Measurements from ENCODE around the gene CDK14. TPM values are rescaled to one million over a fixed set of nuclear protein-coding genes. Genes with fewer than 3 reads are reported as not detected.

Gene CDK14
- total and polyA plus RNA-seq, 2 donors (not counting 3 experiments of a cell fraction or from before 2014, with no cell fraction given) = 5.5 to 34.2 TPM

- FAIRE-seq (no peak), DNase-seq (ENCODE audit: low read depth, low spot score) (no peak)
- Histone ChIP-seq H3K27ac (ENCODE audit: insufficient read depth, low read depth, low read length) (no peak overlapping the region), H3K36me3 (ENCODE audit: control insufficient read depth in 2 of 2, extremely low read depth in 1 of 2, insufficient read depth in 2 of 2, low read length in 2 of 2) (no peaks in the 10 kb centered on the region), H3K9me3 (replicated peaks; ENCODE audit: control insufficient read depth, insufficient read depth, low read length) (no peaks in the 10 kb centered on the region), H3K4me1 (ENCODE audit: control insufficient read depth, extremely low read depth, insufficient read depth, low read length) (peaks cover 2% of the 10 kb centered on the region), H3K9ac (replicated peaks; ENCODE audit: extremely low read depth, insufficient read depth, low read length) (no peak overlapping the region), H3K79me2 (ENCODE audit: control insufficient read depth, insufficient read depth, low read length) (peaks cover 13% of the 10 kb centered on the region), H3K9me1 (replicated peaks; ENCODE audit: control insufficient read depth, extremely low read depth, insufficient read depth, low read length) (peaks cover 2% of the 10 kb centered on the region), H2AFZ (ENCODE audit: low read depth, low read length) (no peak overlapping the region), H4K20me1 (replicated peaks; ENCODE audit: control insufficient read depth, extremely low read depth, insufficient read depth, low read length) (no peaks in the 10 kb centered on the region), H3K4me2 (ENCODE audit: insufficient read depth, low read length) (no peak overlapping the region), H3K27me3 (ENCODE audit: control insufficient read depth in 2 of 2, insufficient read depth in 2 of 2, low read length in 2 of 2) (no peaks in the 10 kb centered on the region), H3K4me3 (replicated peaks in 1 of 3; ENCODE audit: insufficient read depth in 1 of 3, low read depth in 1 of 3, low read length in 3 of 3) (no peak overlapping the region)
- BruUV-seq (replicated peaks) = no TSS peak
- POLR2A ChIA-PET = no interaction called here
- CTCF ChIA-PET = interaction anchor here (1.0 kb wide), 1 partner anchor 10 kb away, joined by 3 read pairs; no protein-coding TSS in a partner anchor
- intact Hi-C loops (cut with micrococcal nuclease) (no loop called here), dilution Hi-C loops (cut with MboI; ENCODE audit: extremely low pct_ligation_motif_present, low sequenced_read_pairs) (no loop called here)
- TF ChIP-seq EZH2 (IDR thresholded peaks at IDR 0.05; ENCODE audit: borderline replicate concordance, low read depth, low read length, severe bottlenecking) (no peak), GATA2 (IDR thresholded peaks at IDR 0.05; ENCODE audit: insufficient read depth, insufficient read length, low read depth, low read length) (no peak), MYC (IDR thresholded peaks at IDR 0.05; ENCODE audit: low read depth, low read length) (no peak), POLR2AphosphoS5 (IDR thresholded peaks at IDR 0.05; ENCODE audit: insufficient read depth, low read depth, low read length) (no peak), CTCF (IDR thresholded peaks at IDR 0.05; ENCODE audit: extremely low read depth in 1 of 2, insufficient read depth in 1 of 2, low read depth in 1 of 2, low read length in 2 of 2) (no peak), POLR2A (IDR thresholded peaks at IDR 0.05; ENCODE audit: low read depth, low read length) (no peak), MAX (IDR thresholded peaks at IDR 0.05; ENCODE audit: insufficient read depth, insufficient read length) (no peak), FOS (IDR thresholded peaks at IDR 0.05; ENCODE audit: borderline replicate concordance, insufficient read depth, low read length) (no peak), JUN (IDR thresholded peaks at IDR 0.05; ENCODE audit: borderline replicate concordance, insufficient read depth, insufficient read length, low read depth) (no peak)
Measured at GRCh38 chr7:90726623-90727022, 130.5 kb downstream of the CDK14 start.
